NCI-H146 treated with DMSO at 0.1 percent for 48 hours (cell line): ENCODE results near the gene SNX22.
"Not testable (repeated sequence)": the region's sequence is repeated elsewhere in the genome, so short reads cannot be mapped to it uniquely, and the experiment has no call there.

Source experiments
- DNase-seq: peaks from one replicate; lab custom pipeline; 2025; ENCODE audit not compliant: unreplicated experiment; lab: John Stamatoyannopoulos, UW

SNX22 gene

DNA sequence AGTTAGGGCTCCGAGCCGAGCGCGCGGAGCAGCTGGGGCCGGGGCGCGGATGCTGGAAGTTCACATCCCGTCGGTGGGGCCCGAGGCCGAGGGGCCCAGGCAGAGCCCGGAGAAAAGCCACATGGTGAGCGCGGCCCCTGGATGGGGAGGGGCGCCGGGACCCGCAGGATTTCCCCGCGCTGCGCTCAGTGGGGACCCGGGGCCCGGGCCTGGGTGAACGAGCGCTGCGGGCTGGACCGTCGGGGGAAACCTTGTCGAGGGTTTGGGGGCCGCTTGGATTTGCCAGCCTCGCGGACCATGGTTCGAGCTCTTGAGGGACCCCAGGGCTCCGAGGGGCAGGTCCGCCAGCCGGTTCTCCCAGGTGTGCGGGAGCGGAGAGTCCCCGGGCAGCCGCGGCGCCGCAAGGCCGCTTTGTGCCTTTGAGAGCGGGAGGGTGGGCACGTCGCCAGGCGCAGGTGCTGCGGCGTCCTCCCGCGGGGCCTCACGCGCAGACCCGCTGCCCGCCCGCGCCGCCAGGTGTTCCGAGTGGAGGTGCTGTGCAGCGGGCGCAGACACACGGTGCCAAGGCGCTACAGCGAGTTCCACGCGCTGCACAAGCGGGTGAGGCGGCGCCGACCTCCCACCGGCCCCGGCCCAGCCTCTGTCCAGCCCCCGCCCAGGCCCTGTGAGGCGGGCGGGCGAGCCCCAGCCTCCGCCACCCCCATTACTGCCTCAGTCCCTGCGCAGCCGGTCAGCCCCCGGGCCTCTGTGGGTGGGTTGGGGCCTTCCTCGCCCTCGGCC is at the start of gene SNX22:
Gene SNX22 (plus strand): TSS at position 5 of the 780 bp plus-strand sequence. CDS start 45 bp downstream, at position 50.
- no peak for DNase-seq

DNA sequence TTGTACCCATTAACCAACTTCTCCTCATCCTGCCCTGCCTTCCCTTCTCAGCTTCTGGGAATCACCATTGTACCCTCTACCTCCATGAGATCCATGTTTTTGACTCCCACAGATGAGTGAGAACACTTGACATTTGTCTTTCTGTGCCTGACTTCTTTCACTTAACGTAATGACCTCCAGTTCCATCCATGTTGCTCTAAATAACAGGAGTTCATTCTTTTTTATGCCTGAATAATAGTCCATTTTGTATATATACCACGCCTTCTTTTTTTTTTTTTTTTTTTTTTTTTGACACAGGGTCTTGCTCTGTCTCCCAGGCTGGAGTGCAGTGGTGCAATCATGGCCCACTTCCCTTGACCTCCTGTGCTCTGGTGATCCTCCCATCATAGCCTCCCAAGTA is 49.0 kb upstream of the SNX22 start:
- no peak for DNase-seq

DNA sequence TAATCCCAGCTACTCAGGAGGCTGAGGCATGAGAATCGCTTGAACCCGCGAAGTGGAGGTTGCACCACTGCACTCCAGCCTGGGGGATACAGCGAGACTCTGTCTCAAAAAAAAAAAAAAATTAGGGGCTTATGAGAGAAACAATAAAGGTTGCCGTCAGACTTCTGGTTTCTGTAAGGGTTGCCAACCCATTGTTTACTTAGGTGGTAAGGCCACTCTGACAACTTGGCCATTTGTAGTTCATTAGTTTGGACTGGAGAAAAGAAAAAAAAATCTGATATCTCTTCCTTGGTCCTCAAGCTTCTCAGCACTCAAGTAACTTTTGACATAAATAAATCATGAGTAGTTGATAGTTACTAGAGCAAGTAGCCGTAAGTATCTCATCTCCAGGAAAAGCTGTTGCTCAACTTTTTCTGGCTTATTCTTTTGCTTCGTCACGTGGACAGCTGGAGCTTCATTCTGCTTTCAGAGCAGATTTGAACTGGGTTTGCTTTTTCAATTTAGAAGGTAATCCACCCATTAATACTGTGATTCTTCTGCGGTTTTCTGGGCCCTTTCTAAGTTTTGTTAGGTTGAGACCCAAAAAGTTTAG is 46.3 kb upstream of the SNX22 start:
- DNase-seq = no peak

DNA sequence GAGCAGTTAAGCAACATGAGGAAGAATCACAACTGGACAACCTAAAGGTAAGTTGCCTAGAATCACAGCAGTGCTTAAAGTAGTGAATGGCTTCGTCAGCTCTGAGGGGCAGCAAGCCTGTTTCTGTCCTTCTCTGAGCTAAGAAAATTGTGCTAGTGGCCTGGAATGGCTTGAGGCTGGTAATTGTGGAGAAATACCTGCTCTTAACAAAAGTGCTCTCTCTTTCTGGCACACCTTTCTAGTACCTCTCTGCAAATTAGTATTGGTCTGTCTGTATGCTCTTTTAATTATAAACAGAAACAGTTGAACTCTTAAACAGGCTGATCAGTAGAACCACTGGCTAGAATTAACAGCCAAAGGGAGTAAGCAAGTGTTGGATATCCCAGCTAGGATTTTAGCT is 44.2 kb upstream of the SNX22 start:
- DNase-seq = no peak

DNA sequence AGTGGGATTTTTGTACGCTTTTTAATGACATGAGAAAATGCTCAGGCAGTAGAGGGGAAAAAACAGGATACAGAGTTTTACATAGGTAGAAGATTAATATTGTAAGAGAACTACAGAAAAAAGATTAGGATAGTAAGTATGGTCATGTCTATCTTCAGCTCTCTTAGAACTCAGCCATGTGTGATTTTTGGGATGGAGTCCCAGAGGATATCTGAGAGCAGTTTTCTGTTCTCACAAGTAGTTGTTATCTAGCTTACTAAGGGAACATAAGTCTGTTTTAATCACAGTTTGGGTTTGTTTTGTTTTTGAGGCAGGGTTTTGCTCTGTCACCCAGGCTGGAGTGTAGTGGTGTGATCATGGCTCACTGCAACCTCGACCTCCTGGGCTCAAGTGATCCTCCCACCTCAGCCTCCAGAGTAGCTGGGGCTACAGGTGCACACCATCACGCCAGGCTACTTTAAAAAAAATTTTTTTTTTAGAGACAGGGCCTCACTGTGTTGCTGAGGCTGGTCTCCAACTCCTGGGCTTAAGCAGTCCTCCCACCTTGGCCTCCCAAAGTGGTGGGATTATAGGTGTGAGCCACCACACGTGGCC is 41.3 kb upstream of the SNX22 start:
- DNase-seq = not testable (repeated sequence)

DNA sequence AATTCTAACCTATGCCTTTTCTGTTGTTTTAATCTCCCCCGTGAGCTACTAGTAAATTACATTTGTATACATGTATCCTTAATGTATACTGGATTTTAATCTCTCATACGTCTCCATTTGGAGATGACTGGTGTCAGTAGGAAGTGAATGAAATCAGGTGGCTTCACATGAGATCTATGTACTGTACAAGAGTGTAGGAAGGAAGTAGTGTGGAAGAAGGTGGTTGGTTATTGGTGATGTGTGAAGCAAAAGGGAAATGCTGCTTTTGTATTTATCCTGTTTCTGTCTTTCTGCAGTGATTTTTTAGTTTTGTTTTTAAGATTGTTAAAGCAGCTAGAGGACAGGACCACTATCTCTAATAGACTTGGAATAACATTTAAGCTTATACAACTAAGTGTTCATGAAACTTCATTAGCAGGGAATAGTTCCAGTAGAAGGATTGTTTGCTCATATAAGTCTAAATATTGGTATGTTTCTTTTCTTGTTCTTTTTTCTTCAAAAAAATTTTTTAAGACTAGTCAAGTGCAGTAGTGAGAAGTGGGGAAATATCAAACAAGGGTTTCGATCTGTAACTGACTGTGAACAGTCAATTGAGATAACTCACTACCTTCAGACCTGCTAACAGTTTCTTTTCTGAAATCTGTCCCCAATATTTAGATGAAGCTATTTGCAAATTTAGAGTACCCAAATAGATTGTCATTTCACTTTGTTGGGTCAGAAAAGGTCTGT is 40.4 kb upstream of the SNX22 start:
- no peak for DNase-seq

DNA sequence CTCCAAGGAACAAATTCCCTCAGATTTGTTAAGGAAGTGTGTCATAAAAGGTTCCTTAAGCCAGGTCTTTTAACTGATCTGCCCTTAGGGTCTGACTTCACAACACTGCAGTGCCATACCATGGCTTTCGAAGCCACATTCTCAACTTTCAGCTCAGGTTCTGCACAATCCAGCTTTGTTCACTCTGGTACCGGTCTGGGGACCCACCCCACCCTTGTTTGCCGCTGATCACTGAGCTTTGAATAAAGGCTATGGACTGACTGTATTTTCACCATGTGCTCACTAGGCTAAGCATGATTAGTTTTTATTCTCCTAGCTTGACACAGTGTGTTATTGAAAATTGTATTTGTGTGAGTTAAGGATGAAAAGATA is 39.9 kb upstream of the SNX22 start:
- DNase-seq = no peak

DNA sequence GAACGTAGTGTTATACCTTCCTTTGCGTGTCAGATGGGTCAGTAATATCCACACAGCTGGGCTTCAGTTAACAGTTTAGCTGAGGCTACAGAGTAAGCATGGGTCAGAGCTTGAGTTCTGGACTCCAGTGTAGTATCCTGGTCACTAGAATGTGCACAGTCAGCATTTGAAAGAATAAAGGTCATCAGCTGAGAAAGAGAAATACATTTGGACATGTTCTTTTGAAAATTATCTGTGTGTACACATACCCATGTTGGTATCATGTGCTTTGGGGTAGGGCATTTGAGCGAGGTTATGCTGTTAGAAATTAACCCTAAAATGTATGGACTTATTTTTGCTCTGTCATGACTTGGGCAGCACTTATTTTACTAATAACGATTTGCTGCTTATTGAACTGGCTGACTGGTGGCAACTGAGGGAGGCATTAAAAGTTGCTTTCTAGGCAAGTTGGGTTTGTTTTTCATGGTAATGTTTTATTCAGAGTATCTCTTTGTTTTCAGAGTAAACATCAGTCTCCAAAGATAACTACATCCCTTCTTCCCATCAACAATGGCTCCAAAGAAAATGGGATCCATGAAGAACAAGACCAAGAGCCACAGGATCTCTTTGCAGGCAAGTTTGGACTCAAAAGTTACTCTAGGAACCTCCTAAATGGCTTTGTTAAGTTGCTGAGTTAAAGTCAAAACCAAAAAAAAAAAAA is 39.3 kb upstream of the SNX22 start:
- DNase-seq = no peak

DNA sequence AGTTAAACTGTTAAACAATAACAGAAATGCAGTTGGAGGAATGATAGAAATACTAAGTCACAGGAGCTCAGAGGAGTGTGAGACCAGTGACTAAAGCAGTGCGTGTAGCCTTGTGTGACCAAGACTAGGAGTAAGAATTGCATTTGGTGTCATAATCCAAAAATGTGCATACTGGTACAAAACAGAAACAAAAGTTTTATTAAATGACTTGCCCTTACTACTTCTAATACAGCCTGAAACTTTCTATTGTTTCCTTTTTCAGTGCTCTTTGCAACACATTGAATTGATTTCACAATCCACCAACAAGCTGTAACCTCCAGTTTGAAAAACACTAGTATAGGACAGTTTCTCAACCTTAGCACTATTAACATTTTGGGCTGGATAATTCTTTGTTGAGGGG is 38.6 kb upstream of the SNX22 start:
- DNase-seq = no peak

DNA sequence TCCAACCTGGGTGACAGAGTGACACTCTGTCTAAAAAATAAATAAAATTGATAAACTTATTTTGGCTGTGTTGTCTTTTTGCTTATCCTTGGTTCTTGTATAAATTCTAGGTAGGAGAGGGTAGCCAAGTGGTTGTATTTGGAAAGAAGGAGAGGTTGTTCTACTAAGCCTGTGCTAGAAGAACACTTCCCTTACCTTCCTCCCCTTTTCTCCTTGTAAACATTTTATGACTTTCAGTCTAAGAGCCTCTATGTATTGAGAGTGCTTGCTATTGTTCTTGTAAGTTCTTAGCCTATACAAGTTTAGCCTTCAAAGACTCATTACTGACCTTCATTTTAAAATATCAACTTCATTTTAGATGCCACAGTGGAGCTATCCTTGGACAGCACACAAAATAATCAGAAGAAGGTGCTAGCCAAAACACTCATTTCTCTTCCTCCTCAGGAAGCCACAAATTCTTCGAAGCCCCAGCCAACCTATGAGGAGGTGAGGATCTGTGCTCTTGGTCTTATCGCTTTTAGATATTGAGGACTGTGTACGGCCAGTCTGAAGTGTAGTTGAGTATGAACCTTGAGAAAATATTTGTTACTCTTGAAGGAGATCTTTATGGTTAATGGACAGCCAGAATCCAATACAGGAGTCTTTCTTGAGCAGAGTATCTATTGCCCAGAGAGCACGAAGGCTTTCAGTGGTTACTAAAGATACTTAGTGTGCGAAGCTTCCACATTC is 33.6 kb upstream of the SNX22 start:
- no peak for DNase-seq

DNA sequence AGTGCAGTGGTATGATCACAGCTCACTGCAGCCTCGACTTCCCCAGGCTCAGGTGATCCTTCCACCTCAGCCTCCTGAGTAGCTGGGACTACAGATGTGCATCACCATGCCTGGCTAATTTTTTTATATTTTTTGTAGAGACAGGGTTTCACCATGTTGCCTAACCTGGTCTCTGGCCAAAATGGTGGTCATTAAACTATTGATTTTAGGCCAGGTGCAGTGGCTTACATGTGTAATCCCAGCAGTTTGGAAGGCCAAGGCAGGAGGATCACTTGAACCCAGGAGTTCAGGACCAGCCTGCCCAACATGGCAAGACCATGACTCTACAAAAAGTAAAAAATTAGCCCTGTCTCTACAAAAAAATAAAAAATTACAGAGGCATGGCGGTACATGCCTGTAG is 31.2 kb upstream of the SNX22 start:
- DNase-seq = not testable (repeated sequence)

DNA sequence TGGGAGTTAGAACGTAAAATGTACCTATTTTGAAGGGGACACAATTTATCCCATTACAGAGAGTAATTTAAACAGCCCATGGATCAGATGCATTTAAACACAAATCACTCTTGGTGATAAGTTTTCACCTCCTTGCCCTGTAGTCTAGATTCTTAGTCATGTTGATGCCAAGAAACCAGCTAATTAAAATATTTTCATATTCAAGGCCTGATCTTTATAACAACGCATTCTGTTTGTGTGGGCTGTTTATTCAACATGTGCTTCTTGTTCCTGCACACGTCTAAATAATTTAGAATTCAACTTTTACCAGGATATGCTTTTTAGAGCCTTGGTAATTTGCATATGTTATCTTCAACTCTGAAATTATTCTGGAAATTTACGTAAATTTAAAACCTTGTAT is 29.9 kb upstream of the SNX22 start:
- no peak for DNase-seq

DNA sequence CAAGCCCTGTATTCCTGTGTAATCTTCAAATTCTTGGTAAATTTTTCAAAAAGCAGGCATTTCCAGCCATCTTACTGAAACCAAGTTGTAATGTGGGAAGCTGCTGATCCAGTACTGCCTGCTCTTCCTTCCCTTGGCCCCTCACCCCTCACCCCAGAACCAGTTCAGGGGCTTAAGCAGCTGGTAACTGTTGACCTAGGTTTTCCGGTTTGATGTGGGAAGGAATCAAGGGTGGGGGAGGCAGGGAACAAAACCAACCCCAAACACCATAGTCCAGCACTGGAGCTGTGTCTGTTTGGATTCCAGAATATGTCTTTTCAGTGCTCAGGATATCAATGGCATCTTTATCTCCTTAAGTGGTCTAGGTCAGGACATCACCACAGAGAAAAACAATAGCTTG is 29.1 kb upstream of the SNX22 start:
- no peak for DNase-seq

DNA sequence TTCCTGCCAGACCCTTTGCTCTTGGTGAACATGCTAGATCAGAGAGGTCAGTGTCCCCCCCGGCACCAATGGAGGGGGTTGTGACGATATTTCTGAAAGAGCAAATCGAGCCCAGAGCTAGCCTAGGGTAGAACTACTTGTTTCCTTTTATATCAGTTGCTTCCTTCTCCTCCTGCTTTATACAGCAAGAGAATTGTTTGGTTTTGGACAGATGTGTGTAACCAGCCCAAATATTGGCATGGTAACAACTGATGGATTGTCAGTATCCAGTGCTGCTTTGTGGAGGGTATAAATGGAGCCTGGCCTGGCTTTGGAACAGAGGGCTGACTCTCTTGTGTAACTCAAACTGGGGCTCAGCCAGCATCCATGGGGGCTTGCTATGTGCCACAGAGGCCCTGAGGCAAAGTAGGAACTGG is 28.6 kb upstream of the SNX22 start:
- no peak for DNase-seq

DNA sequence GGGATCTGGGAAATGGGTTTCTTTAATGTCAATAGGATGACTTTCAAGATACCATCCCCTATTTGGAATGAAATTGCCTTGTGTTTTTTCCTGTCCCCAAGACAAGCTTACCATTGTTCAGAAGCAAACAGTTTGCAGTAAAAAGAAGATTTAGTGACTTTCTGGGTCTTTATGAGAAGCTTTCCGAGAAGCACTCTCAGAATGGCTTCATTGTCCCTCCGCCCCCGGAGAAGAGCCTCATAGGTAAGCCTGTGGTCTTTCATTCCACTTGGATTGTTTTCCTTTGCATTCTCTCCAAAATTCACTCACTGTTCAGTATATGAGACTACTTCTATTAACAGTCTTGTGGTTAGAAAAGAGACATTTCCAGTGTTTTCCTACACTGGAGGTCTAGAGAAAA is 25.6 kb upstream of the SNX22 start:
- no peak for DNase-seq

DNA sequence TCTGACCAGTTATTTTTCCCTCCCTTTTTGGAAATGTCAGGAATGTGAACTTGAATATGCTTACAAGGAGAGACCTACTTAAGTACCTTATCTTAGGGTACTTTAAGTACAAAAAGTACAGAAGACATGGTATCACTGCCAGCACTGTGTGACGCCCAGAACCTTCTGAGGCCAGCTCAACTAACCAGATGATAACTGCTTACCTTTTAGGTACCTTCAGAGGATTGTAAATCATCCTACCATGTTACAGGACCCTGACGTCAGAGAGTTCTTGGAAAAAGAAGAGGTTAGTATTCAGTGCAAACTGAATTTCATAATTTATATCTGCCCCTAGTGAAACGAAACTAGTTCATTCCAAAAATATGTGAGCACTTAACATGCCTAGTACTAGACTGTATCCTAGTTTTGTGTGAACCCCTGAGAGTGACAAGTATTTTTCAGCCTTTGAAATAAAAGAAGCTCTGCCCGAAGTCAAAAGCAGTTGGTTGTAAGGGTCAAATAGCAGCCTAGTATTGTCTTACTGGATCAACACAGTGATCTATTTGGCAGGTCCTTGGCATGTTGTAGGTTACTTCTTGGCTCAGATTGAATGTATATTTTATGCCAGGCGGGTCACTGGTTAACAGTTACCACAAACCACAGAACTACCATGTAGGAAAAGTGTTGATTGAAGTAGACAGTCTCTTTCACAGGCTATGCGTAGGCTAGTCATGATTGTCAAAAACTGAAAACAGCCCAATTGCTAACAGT is 23.8 kb upstream of the SNX22 start:
- DNase-seq = no peak

DNA sequence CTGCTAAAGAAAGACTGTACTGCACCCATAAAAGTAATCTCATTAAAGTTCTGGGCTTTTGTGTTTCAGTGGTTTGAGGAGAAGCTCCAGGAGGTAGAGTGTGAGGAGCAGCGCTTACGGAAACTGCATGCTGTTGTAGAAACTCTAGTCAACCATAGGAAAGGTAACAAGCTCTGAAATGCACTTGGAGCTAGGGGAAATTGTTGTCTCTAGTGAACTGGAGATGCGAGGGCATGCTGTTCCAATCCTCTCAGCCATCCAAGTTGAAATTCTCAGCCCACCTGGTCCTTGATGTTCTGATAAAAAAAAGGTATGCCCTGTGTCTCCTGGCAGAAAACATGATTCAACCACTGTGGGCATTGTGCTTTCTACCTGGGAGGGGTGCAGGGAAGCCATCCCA is 21.4 kb upstream of the SNX22 start:
- DNase-seq = no peak

DNA sequence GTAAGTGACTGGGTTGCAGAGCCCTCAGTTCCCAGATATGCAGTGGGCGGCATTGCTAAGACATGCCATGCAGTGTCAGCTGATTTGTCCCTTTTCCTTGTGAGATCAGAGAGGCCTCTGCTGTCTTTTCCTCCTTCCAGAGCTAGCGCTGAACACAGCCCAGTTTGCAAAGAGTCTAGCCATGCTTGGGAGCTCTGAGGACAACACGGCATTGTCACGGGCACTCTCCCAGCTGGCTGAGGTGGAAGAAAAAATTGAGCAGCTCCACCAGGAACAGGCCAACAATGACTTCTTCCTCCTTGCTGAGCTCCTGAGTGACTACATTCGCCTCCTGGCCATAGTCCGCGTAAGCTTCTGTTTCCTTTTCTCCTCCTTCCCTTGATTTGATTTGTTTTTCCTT is 20.0 kb upstream of the SNX22 start:
- DNase-seq = no peak

DNA sequence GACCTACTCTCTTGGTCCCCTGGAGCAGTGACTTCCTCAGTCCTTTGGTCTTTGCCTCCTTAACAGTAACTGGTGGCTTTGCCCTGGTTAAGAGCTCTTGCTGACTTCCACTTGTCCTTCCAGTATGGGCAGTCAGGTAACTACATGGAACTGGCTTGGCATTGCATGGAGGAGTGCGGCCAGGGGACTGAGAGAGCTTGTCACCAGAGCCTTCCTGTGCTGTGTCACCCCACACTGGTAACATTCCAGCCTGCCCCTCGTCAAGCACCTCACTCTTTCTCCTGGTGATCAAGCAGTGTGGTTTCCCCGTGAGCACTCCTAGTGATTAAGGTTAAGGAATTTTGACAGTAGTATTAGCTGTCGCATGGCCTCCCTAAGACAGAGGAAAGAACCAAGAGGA is 19.3 kb upstream of the SNX22 start:
- DNase-seq = no peak
